T-helper 2 cell treated with Interferon-gamma antibody and Interleukin-4, amounts not matched to agents 5 μg/mL and 100 μg/mL, for 36 hours (primary cell): ENCODE measurements around the gene HS3ST3B1.

Source experiments
- DNase-seq: peaks from one replicate; pipeline ENCODE4 v3.0.0; 2021; ENCODE audit warnings: low spot score
- H3K27ac Mint-ChIP-seq: one replicate; pipeline ENCODE4 v1.8.0; 2021; ENCODE audit warnings: mild to moderate bottlenecking, mixed read lengths
- H3K27me3 Mint-ChIP-seq: one replicate; pipeline ENCODE4 v1.8.0; 2021; ENCODE audit warnings: low read depth, mixed read lengths
- H3K36me3 Mint-ChIP-seq: one replicate; pipeline ENCODE4 v1.8.0; 2021; ENCODE audit warnings: low read depth, mixed read lengths
- H3K4me1 Mint-ChIP-seq: one replicate; pipeline ENCODE4 v1.8.0; 2021; ENCODE audit warnings: low read depth, mixed read lengths
- H3K4me3 Mint-ChIP-seq: one replicate; pipeline ENCODE4 v1.8.0; 2022; ENCODE audit warnings: mild to moderate bottlenecking, moderate library complexity, mixed read lengths
- H3K9me3 Mint-ChIP-seq: one replicate; pipeline ENCODE4 v1.8.0; 2021; ENCODE audit warnings: mixed read lengths

Gene HS3ST3B1

DNA sequence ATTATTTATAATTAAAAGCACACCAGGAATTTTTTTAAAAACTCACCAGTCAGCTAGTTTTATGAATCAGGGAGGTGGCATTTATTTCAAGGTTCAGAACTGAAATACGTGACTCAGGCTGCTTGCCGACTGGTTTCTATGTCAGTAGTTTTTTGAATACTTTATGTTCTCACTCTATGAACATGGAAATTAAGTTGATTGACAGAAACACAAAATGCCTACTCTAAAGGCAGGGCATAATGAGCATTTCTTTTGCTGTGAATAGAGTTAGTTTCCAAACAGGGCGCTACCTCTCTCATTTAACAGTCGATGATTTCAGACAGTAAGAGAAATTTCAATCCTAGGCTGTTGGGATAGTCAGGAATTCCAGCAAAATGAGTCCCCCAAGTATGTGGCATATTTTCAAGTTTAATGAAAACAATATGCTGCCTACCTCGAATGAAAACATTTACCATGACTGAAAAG lies 6.7 kb downstream of the HS3ST3B1 start:
- peak; percentile 16 for DNase-seq
- peaks cover 57% of the 10 kb centered on the region for H3K36me3 Mint-ChIP-seq
- no peak overlapping the region for H3K27ac Mint-ChIP-seq
- peaks cover 43% of the 10 kb centered on the region for H3K4me1 Mint-ChIP-seq
- H3K27me3 Mint-ChIP-seq = peaks cover 6% of the 10 kb centered on the region
- no peaks in the 10 kb centered on the region for H3K9me3 Mint-ChIP-seq
- peak overlapping the region; percentile 26 for H3K4me3 Mint-ChIP-seq

DNA sequence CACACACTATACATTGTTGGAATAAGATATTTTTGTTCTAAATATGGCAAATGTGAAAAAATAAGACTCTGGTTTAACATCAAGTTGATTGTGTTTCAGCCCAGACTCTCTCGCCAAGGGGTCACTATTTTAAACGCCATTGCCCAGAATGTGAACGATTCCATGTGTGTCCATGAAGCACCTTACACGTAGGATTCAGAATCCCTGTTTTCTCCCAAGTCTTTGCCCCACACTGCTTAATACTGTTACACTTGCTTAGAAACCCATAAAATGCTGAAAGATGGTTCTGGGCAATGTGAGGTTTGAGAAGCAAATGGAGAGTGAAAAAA lies 7.7 kb downstream of the HS3ST3B1 start:
- H3K36me3 Mint-ChIP-seq = peaks cover 56% of the 10 kb centered on the region
- H3K4me3 Mint-ChIP-seq = peak overlapping the region; percentile 73
- DNase-seq = no peak
- H3K4me1 Mint-ChIP-seq = peaks cover 41% of the 10 kb centered on the region
- peaks cover 4% of the 10 kb centered on the region for H3K27me3 Mint-ChIP-seq
- no peak overlapping the region for H3K27ac Mint-ChIP-seq
- no peaks in the 10 kb centered on the region for H3K9me3 Mint-ChIP-seq

DNA sequence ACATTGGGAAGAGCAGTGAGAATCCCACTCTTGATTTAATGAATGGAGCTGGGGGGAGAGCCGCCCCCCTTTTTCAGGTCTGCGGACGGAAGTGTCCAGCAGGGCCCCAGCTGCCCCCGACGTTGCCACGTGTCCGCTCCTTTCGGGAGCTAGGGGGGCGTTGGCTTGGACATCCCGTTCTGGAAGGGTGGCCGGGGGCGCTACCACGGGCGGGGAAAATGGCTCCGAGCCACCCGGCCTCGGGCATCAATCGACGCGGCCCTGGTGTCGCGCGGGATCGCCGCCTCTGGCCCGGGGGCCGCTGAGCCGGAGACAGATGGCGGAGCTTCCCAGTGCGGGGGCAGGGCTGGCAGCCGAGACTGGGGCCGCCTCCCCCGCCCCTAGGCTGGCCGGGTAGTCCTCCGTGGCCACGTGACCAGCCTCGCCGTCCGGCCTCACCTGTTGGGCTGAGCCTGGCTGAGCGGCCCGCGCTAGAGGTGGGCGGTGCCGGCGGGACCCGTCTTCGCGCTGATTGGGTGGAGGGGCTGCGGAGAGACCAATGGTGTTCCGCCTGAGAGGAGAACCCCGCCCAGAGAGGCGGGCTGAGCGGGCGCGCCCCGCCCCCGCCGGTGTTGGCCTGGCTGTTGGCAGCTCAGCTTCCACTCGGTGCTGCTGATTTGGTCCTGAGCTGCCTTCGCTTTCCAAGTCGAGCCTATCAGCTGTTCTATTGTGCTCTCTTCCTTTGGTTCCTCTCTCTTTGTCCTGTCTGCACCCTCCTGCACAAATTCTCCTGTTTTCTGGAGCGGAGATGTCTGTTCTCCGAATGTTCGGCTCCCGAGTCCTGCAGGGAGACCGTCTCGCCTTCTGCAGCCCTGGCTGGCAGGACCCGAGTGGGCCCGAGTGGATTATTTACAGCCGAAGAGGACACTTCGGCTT lies 8.3 kb downstream of the HS3ST3B1 start:
- Mint-ChIP-seq H3K4me3 (peak overlapping the region; percentile 73), H3K9me3 (no peaks in the 10 kb centered on the region), H3K27ac (peak overlapping the region; percentile 26), H3K36me3 (peaks cover 54% of the 10 kb centered on the region), H3K4me1 (peaks cover 38% of the 10 kb centered on the region), H3K27me3 (peaks cover 1% of the 10 kb centered on the region)
- DNase-seq = peak; percentile 91

DNA sequence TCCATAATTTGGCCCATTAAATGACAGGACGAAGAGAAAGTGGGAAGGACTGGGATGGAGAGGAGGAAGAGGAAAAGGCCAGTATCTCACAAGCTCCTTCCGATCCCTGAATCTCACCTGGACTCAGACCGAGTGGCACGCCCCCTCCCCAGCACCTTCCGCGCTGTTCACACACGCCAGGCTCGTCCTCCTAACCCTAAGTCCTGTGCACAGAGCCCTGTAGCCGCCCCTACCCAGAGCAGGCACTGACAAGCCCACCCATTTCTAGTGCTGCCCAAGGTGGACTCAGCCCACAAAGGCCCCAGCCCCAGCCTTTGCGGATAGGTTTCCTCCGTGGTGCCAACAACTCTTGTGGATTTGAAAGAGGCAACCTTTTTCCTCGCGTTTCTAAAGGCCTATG lies 9.2 kb downstream of the HS3ST3B1 start:
- no peak for DNase-seq
- H3K4me3 Mint-ChIP-seq = peak overlapping the region; percentile 10
- peaks cover 54% of the 10 kb centered on the region for H3K36me3 Mint-ChIP-seq
- H3K4me1 Mint-ChIP-seq = peaks cover 31% of the 10 kb centered on the region
- no peak overlapping the region for H3K27ac Mint-ChIP-seq
- H3K9me3 Mint-ChIP-seq = no peaks in the 10 kb centered on the region
- peaks cover 1% of the 10 kb centered on the region for H3K27me3 Mint-ChIP-seq

DNA sequence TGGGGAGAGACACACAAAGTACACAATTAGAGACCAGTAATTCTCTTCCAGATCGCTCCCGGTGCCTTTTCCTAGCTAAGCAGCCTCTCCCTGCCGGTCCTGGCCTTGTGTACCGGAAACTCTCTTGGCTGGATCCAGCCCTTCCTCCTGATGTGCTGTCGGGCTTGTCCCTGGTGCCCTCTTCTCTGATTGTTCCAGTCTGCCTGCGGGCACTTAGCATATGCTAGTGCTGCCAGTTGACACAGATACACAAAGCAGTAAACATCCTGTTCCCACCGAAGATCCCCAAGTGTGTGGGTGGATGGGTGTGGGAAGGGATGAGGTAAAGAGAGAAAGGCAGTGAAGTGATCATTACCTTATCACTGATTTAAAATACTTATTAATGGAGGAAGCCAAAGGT lies 9.7 kb downstream of the HS3ST3B1 start:
- Mint-ChIP-seq H3K36me3 (peaks cover 50% of the 10 kb centered on the region), H3K4me1 (peaks cover 27% of the 10 kb centered on the region), H3K4me3 (peak overlapping the region; percentile 10), H3K27me3 (peaks cover 1% of the 10 kb centered on the region), H3K27ac (no peak overlapping the region), H3K9me3 (no peaks in the 10 kb centered on the region)
- DNase-seq = no peak

DNA sequence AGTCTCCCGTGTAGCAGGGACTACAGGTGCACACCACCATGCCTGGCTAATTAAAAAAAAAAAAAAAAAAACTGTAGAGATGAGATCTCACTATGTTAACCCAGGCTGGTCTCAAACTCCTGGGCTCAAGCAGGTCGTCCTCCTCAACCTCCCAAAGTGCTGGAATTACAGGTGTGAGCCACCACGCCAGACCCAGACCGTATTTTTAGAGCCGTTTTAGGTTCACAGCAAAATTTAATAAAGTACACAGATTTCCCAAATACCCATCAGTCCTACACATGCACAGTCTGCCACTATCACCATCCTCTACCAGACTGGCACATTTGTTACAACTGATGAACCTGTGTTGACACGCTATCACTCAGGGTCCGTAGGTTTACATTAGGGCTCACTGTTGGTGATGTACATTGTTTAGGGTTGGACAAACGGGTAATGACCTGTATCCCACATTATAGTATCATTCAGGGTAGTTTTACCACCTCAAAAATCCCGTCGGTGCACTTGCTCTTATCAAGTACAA lies 10.4 kb downstream of the HS3ST3B1 start:
- Mint-ChIP-seq H3K36me3 (peaks cover 48% of the 10 kb centered on the region), H3K4me3 (no peak overlapping the region), H3K9me3 (no peaks in the 10 kb centered on the region), H3K27ac (no peak overlapping the region), H3K27me3 (peaks cover 1% of the 10 kb centered on the region), H3K4me1 (peaks cover 23% of the 10 kb centered on the region)
- DNase-seq = no peak

DNA sequence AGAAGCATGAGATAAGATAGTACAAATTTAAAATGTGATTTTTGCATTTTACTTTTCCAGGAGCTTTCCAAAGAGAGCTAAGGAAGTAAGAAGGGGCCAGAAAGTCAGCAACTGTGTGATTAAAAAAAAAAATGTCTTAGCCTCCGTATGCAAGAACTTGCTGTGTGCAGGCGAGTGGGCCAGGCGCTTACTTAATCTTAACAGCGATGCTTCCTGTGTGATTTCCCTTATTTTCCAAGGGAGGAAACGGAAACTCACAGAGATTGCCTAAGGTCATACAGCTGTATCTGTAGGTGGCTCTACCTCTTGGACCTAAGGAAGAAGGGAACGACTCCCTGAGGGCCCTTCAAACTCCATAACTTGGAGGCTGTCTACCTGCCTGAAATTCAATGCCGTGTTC lies 11.1 kb downstream of the HS3ST3B1 start:
- H3K36me3 Mint-ChIP-seq = peaks cover 49% of the 10 kb centered on the region
- no peak overlapping the region for H3K27ac Mint-ChIP-seq
- peaks cover 17% of the 10 kb centered on the region for H3K4me1 Mint-ChIP-seq
- no peak overlapping the region for H3K4me3 Mint-ChIP-seq
- DNase-seq = no peak
- no peaks in the 10 kb centered on the region for H3K9me3 Mint-ChIP-seq
- H3K27me3 Mint-ChIP-seq = no peaks in the 10 kb centered on the region

DNA sequence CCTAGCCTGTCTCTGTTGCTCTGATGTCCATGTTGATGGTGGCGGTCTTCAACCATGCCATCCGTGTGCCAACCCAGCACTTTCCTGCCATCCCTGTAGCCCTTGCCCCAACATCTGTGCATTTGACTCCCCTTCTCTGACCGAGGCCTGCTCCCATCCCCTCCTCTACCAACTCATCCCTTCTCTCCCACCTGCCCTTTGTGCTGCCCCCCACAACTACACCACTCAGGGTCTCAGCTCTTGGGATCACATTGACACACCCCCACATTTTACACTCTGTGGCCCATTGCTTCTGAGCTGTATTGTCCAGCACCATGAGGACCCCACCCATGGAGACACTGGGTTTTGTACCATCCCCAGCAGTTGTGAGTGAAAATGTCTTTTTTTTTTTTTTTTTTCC lies 11.6 kb downstream of the HS3ST3B1 start:
- peaks cover 55% of the 10 kb centered on the region for H3K36me3 Mint-ChIP-seq
- H3K4me3 Mint-ChIP-seq = no peak overlapping the region
- H3K27me3 Mint-ChIP-seq = no peaks in the 10 kb centered on the region
- H3K9me3 Mint-ChIP-seq = no peaks in the 10 kb centered on the region
- peaks cover 22% of the 10 kb centered on the region for H3K4me1 Mint-ChIP-seq
- DNase-seq = no peak
- no peak overlapping the region for H3K27ac Mint-ChIP-seq

DNA sequence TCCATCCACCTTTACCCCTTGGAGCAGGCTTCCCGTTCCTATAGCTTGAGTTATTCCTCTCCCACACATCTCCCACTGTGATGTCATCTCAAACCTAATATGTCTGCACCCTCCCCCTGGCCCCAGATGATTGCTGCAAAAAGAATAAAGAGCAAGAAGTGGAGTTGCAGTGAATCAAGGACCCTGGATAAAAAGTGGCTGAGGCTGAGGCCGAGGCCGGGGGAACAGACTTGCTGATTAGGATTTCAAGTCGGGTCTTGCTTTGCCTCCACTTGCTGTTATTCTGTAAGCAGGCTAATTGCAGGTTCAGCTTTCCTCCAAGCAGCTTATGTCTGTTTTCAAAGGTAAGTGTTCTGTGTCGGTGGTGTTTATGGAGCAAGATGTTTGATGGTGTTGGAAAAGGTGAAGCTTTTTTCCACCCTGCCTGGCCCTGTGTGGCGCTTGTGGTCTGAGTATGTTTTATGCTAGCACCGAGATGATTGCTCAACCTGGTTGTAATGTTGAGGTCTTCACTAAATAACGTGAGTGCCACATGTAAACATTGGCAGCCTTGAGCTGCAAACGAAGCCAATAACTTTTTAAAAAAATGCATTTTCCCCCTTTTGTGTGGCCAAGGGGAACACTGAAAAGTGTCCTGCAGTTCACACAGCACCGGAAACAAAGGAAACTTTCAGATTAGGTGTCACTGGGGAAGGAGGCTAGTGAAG lies 15.4 kb downstream of the HS3ST3B1 start:
- H3K4me3 Mint-ChIP-seq = no peak overlapping the region
- no peak overlapping the region for H3K27ac Mint-ChIP-seq
- no peaks in the 10 kb centered on the region for H3K27me3 Mint-ChIP-seq
- DNase-seq = no peak
- no peaks in the 10 kb centered on the region for H3K9me3 Mint-ChIP-seq
- H3K4me1 Mint-ChIP-seq = peaks cover 22% of the 10 kb centered on the region
- H3K36me3 Mint-ChIP-seq = peaks cover 53% of the 10 kb centered on the region

DNA sequence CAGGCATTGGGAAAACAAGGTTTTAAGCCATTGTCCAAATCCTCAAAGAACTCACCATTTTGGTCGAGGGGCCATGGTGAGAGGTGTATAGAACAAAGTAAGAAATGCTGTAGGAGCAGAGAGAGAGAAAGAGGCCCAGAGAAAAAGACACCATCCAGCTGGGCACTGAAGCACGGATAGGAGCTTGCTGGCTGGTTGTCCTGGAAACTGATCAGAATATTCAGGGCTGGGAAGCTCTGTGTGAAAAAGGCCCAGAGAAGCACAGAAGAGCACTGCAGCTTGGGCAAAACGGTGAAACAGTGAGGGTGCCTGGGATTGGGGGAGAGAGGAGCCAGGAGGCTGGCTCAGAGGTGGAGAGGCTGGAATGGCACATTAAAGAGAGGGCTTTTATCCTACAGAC lies 16.5 kb downstream of the HS3ST3B1 start:
- Mint-ChIP-seq H3K27ac (no peak overlapping the region), H3K4me1 (peaks cover 30% of the 10 kb centered on the region), H3K4me3 (no peak overlapping the region), H3K9me3 (no peaks in the 10 kb centered on the region), H3K27me3 (no peaks in the 10 kb centered on the region), H3K36me3 (peaks cover 52% of the 10 kb centered on the region)
- DNase-seq = no peak

DNA sequence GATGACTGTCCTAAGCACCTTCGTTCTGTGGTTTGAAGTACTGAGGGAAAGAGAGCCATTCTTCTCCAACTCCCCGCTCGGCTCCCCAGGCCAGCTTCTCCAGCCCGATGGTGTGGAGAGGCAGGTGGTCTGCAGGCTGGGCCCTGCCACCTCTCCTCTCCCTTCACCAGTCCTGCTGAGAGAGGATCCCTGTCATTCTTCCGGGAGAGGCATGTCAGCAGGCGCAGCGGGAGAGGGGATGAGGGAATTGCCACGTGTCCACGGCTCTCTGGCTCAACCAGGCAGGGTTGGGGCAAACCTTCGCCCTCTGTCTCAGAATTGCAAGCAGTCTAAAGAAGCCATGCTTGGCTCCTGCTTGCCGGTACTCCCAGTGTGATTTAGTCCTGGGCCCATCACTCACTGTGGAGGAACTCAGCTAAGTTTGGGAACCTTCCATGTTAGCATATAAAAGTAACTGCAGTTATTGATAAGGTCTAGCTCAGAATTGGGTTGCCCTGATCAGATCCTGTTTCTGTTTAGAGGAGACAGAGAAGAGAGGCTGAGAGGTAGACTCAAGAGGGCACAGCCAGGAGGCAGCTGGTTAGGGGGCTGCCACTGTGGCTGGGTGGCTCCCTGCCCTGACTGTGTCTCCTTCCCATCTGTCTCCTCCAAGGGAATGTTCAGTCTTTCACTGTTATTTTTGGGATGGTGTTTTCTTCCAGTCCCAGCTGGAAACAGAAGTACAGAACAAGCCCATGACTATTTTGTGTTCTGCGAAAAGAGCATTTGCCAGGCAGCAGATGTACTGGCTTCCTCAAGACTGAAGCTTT lies 17.4 kb downstream of the HS3ST3B1 start:
- Mint-ChIP-seq H3K4me3 (no peak overlapping the region), H3K4me1 (peaks cover 30% of the 10 kb centered on the region), H3K27me3 (no peaks in the 10 kb centered on the region), H3K27ac (peak overlapping the region; percentile 4), H3K36me3 (peaks cover 50% of the 10 kb centered on the region), H3K9me3 (no peaks in the 10 kb centered on the region)
- DNase-seq = no peak

DNA sequence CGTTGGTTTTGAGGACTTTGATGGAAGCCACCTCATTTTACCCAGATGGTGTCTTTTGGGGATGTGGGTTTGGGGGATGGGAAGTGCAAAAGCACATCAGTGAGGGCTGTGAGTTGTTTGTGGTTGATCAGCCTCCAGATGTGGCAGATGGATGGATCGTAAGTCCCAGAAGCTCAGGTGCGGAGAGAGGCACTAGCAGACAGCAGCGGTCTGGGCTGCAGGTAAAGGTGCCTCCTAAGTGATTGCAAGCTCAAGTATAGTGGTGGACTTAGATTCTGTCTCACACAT lies 18.0 kb downstream of the HS3ST3B1 start:
- no peak for DNase-seq
- no peaks in the 10 kb centered on the region for H3K9me3 Mint-ChIP-seq
- peaks cover 30% of the 10 kb centered on the region for H3K4me1 Mint-ChIP-seq
- H3K36me3 Mint-ChIP-seq = peaks cover 47% of the 10 kb centered on the region
- peak overlapping the region; percentile 4 for H3K27ac Mint-ChIP-seq
- H3K4me3 Mint-ChIP-seq = no peak overlapping the region
- H3K27me3 Mint-ChIP-seq = no peaks in the 10 kb centered on the region

DNA sequence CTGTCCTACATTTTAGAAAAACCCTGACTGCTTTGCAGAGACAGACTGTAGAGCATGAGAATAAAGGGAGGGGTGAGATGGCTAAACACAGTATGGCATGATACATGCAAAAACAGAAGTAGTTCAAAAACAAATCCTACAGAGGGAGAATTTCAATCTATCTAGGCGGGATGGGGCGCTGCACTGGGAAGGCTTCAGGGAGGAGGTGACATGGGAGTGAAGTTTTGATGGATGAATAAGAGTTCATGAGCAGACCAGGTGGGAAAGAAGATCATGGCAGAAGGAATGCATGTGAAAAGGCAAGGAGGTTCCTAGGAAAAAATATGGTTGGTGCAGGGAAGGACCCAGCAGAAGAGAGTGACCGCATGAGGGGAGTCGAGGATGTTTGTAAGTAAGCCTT lies 19.2 kb downstream of the HS3ST3B1 start:
- H3K27me3 Mint-ChIP-seq = no peaks in the 10 kb centered on the region
- DNase-seq = no peak
- no peaks in the 10 kb centered on the region for H3K9me3 Mint-ChIP-seq
- peak overlapping the region; percentile 8 for H3K27ac Mint-ChIP-seq
- H3K4me1 Mint-ChIP-seq = peaks cover 30% of the 10 kb centered on the region
- no peak overlapping the region for H3K4me3 Mint-ChIP-seq
- peaks cover 38% of the 10 kb centered on the region for H3K36me3 Mint-ChIP-seq
